ENCODE measurements around the gene SLC19A1.
"Not testable (repeated sequence)": the region's sequence is repeated elsewhere in the genome, so short reads cannot be mapped to it uniquely, and the experiment has no call there.

SLC19A1 gene

GRCh38 chr21:45576838-45577737 lies 34.8 kb upstream of the SLC19A1 start:
- no peak for DNase-seq

GRCh38 chr21:45575993-45576837 lies 34.0 kb upstream of the SLC19A1 start:
- DNase-seq: no peak

- DNase-seq: no peak
These were observed 33.2 kb upstream of the SLC19A1 start for GRCh38 chr21:45575304-45575992.

GRCh38 chr21:45574691-45575090 lies 32.5 kb upstream of the SLC19A1 start:
- no peak for DNase-seq

- no peak for DNase-seq
These were observed 31.9 kb upstream of the SLC19A1 start for GRCh38 chr21:45574081-45574501.

GRCh38 chr21:45573452-45574035 lies 31.3 kb upstream of the SLC19A1 start:
- no peak for DNase-seq

GRCh38 chr21:45572783-45573451 lies 30.7 kb upstream of the SLC19A1 start:
- DNase-seq: no peak

GRCh38 chr21:45572231-45572630 lies 30.0 kb upstream of the SLC19A1 start:
- no peak for DNase-seq

- DNase-seq: no peak
These were observed 29.4 kb upstream of the SLC19A1 start for GRCh38 chr21:45571641-45572040.

GRCh38 chr21:45570826-45571601 lies 28.8 kb upstream of the SLC19A1 start:
- no peak for DNase-seq

- no peak for DNase-seq
These were observed 27.8 kb upstream of the SLC19A1 start for GRCh38 chr21:45570071-45570470.

GRCh38 chr21:45568383-45568782 lies 26.1 kb upstream of the SLC19A1 start:
- no peak for DNase-seq

- DNase-seq: not testable (repeated sequence)
These were observed 21.9 kb upstream of the SLC19A1 start for GRCh38 chr21:45564137-45564536.

- DNase-seq: no peak
These were observed 20.7 kb upstream of the SLC19A1 start for GRCh38 chr21:45562965-45563364.

- no peak for DNase-seq
These were observed 20.2 kb upstream of the SLC19A1 start for GRCh38 chr21:45562402-45562801.

- DNase-seq: not testable (repeated sequence)
These were observed 19.0 kb upstream of the SLC19A1 start for GRCh38 chr21:45561241-45561640.

- no peak for DNase-seq
These were observed 18.1 kb upstream of the SLC19A1 start for GRCh38 chr21:45560106-45561021.

GRCh38 chr21:45559216-45560105 lies 17.2 kb upstream of the SLC19A1 start:
- no peak for DNase-seq

- no peak for DNase-seq
These were observed 15.9 kb upstream of the SLC19A1 start for GRCh38 chr21:45558044-45558721.

Data from activated gamma-delta T cell treated with Interleukin-2 at 50 U/mL for 16 hours (primary cell).